ENCODE data around the gene LRRC17. TPM values are rescaled to one million over a fixed set of nuclear protein-coding genes. Genes with fewer than 3 reads are reported as not detected.

LRRC17 gene
- total and polyA plus RNA-seq, 9 of the 15 experiments (the other 6 are each of a cell fraction or from before 2014, with no cell fraction given) = 0.03 to 0.18 (median 0.12) TPM; not detected in 5

- TF ChIP-seq ZNF511 (CRISPR knock-in tag; IDR thresholded peaks at IDR 0.05) = no peak
- TF ChIP-seq CBFA2T2 (conservative IDR thresholded peaks at IDR 0.05) = peak; percentile 88
- no peak for TF ChIP-seq HDGF (IDR thresholded peaks at IDR 0.05)
- peak; percentile 79; the same call in 1 of the 2 replicates for TF ChIP-seq ZNF175 (CRISPR knock-in tag; IDR thresholded peaks at IDR 0.05; ENCODE audit: low read depth)
- peak; percentile 70; the same call in 1 of the 2 replicates for TF ChIP-seq PML (IDR thresholded peaks at IDR 0.05; ENCODE audit: low read length)
- TF ChIP-seq ZNF449 (CRISPR knock-in tag; IDR thresholded peaks at IDR 0.05) = peak; percentile 36; the same call in 1 of the 2 replicates
- TF ChIP-seq LCOR (CRISPR knock-in tag; IDR thresholded peaks at IDR 0.05) = no peak
- no peak for TF ChIP-seq ZNF23 (CRISPR knock-in tag; IDR thresholded peaks at IDR 0.05)
- TF ChIP-seq E4F1 (CRISPR knock-in tag; IDR thresholded peaks at IDR 0.05; ENCODE audit: borderline replicate concordance) = no peak
- TF ChIP-seq PHB2 (IDR thresholded peaks at IDR 0.05; ENCODE audit: low read depth) = no peak
- TF ChIP-seq KDM5B (IDR thresholded peaks at IDR 0.05; ENCODE audit: insufficient replicate concordance, low read depth, low read length) = no peak
- no peak for TF ChIP-seq CREB1 (IDR thresholded peaks at IDR 0.05)
- no peak for TF ChIP-seq CREB1 (CRISPR knock-in tag; IDR thresholded peaks at IDR 0.05)
- peak; percentile 79 for TF ChIP-seq MTA2 (IDR thresholded peaks at IDR 0.05; ENCODE audit: low read depth)
- TF ChIP-seq MCM7 (IDR thresholded peaks at IDR 0.05) = no peak
- peak; percentile 45; the same call in 1 of the 2 replicates for TF ChIP-seq VEZF1 (CRISPR knock-in tag; IDR thresholded peaks at IDR 0.05)
- no peak for TF ChIP-seq ZNF324 (CRISPR knock-in tag; IDR thresholded peaks at IDR 0.05)
- TF ChIP-seq WHSC1 (IDR thresholded peaks at IDR 0.05; ENCODE audit: low read length) = no peak
- no peak for TF ChIP-seq GTF2B (IDR thresholded peaks at IDR 0.05; ENCODE audit: extremely low read depth, insufficient read length)
- TF ChIP-seq RBM39 (optimal IDR thresholded peaks at IDR 0.05; ENCODE audit: low read depth, low read length) = no peak
- TF ChIP-seq ZBTB8A (IDR thresholded peaks at IDR 0.05; ENCODE audit: partially characterized antibody) = no peak
- no peak for TF ChIP-seq NCOA6 (IDR thresholded peaks at IDR 0.05)
- TF ChIP-seq ZNF212 (CRISPR knock-in tag; IDR thresholded peaks at IDR 0.05) = no peak
- TF ChIP-seq HDAC1 (IDR thresholded peaks at IDR 0.05) = peak; percentile 47 to 99; a peak in 2 of 4 replicates
- no peak for TF ChIP-seq USF1 (CRISPR knock-in tag; IDR thresholded peaks at IDR 0.05)
Observed at GRCh38 chr7:102983602-102984001, 70.8 kb downstream of the LRRC17 start (continued).
